Hematopoietic multipotent progenitor cell treated with erythropoietin and hydrocortisone succinate and interleukin-3 and kit ligand, for 4 days (in vitro differentiated cells): ENCODE measurements around the gene HSPB1.
A peak's percentile ranks its signal among the peaks of the same experiment; 100 is the strongest.
"Not testable (repeated sequence)": the region's sequence is repeated elsewhere in the genome, so short reads cannot be mapped to it uniquely, and the experiment has no call there.

Source experiments
- DNase-seq: peaks from one replicate; pipeline ENCODE4 v3.0.0-alpha.2; 2015

HSPB1 gene

GRCh38 chr7:76302347-76303201, at the start of gene HSPB1:
Gene HSPB1 (plus strand): TSS chr7:76302673. CDS start chr7:76302713, 40 bp downstream.
- peak; percentile 91 for DNase-seq

DNA sequence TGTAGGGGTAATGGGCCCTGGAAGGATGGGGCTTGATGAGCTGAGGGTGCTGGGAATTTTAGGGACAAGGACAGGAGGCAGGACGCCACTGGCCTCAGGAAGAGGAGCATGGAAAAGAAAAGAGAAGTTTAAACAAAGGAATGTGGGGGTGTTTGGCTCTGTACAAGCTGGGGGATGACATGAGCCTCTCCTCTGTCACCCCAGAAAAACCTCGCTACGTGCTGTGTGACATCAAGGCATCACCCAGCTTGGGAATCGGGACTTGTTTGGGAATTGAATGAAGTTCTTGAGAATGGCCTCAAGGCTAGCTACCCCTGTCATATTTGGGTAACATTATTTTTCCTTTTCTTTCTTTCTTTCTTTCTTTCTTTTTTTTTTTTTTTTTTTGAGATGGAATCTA, 47.7 kb upstream of the HSPB1 start:
- DNase-seq: no peak

GRCh38 chr7:76257973-76258372, 44.5 kb upstream of the HSPB1 start:
- no peak for DNase-seq

DNA sequence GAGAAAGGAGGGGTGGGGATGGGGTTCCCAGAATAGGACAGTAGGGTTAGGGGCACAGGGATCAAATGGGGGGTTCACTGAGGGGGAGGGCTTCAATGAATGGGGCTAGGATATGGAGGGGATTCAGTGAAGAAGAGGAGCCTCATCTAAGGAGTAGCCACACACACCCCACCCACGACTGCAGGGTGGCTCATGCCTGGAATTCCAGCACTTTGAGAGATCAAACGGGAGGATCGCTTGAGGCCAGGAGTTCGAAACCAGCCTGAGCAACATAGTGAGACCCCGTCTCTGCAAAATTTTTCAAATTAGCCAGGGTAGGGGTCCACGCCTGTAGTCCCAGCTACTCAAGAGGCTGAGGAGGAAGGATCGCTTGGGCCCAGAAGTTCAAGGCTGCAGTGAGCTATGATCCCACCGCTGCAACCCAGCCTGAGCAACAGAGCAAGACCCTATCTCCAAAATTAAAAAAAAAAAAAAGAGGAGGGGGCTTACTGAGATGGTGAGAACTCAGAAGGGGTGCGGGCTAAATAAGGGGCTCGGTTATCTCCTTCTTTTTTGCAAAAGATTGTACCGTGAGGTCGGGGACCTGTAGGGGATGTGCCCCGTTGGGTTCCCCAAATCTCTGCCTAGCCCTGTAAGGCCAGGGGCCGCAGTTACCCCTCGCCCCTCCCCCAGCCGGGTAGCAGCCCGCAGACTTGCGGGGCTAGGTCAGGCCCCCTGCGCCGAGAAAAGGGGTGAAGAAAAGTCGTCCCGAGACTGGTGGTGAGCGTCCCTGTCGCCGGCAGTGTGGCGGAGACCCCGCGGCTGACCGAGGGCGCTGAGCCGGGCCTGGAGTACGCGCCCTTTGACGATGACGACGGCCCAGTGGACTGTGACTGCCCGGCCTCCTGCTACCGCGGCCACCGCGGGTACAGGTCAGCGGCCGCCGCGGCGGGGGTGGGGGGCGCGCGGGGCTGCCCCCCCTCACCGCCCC, 43.1 kb upstream of the HSPB1 start:
- DNase-seq: no peak

DNA sequence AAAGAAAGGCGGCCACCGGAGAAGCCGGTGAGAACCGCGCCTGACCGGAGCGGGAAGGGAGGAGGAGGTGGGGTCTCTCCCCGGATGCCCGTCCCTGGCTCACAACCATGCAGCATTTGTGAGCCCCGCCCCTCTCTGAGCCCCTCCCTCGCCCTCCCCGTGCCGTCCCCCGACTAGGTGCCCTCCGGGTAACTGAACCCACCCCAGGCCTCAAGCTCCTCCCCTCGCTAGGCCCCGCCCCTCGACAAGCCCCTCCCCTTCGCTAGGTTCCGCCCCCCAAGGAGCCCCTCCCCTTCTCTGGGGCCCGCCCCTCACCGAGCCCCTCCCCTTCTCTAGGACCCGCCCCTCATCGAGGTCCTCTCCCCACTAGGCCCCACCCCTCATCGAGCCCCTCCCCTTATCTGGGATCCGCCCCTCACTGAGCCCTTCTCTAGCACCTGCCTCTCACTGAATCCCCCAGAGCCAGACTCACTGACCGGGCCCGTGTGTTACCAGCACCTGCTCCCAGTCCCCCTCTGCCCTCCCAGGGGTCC, 42.2 kb upstream of the HSPB1 start:
- peak; percentile 78 for DNase-seq

DNA sequence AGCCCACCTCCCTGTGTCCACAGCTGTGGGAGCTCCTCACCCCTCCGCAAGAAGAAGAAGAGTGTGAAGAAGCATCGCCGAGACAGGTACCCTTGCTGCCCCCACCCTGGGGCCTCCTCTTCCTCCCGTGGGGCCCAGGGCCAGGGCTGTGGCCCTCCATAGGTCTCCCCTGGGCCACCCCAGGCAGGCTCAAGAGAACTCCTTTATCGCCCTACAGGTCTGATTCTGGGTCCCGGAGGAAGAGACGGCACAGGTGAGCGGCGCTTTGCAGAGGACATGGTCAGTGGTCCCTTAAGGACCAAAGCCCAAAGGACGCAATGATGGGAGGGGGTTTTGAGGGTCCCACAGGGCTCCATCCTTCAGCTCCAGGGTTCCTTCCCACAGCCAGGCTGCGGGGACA, 41.1 kb upstream of the HSPB1 start:
- no peak for DNase-seq

DNA sequence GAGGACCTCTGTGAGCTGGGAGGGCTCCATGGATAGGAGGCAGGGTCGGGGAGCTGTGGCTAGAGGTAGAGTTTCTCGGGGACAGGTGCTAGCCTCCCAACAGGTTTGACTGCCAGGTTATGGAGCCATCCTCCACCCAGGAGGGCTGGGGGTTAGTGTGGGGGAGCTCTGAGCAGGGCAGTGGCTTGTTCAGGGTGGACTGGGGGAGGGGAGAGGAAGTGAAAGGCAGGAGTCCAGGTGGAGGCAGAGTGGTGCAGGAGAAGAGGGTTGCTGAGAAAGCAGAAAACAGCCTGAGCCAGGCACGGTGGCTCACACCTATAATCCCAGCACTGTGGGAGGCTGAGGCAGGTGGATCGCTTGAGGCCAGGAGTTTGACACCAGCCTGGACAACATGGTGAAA, 40.5 kb upstream of the HSPB1 start:
- DNase-seq: no peak

GRCh38 chr7:76262683-76263402, 39.6 kb upstream of the HSPB1 start:
- DNase-seq: peak; percentile 82

DNA sequence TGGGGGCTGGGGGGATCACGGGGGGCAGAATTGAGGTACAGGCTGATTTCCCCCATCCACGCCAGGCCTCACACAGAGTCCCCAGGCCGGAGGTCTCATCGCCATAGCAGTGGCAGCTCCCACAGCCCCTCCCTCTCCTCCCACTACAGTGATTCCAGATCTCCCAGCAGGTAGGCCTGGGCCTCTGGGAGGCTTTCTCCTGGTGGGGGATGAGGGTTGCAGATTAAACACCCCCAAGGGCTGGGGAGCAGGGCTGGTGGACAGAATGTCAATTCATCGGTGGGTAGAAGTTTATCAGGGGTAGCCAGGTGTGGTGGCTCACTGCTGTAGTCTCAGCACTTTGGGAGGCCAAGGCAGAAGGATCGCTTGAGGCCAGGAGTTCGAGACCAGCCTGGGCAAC, 37.2 kb upstream of the HSPB1 start:
- DNase-seq: no peak

DNA sequence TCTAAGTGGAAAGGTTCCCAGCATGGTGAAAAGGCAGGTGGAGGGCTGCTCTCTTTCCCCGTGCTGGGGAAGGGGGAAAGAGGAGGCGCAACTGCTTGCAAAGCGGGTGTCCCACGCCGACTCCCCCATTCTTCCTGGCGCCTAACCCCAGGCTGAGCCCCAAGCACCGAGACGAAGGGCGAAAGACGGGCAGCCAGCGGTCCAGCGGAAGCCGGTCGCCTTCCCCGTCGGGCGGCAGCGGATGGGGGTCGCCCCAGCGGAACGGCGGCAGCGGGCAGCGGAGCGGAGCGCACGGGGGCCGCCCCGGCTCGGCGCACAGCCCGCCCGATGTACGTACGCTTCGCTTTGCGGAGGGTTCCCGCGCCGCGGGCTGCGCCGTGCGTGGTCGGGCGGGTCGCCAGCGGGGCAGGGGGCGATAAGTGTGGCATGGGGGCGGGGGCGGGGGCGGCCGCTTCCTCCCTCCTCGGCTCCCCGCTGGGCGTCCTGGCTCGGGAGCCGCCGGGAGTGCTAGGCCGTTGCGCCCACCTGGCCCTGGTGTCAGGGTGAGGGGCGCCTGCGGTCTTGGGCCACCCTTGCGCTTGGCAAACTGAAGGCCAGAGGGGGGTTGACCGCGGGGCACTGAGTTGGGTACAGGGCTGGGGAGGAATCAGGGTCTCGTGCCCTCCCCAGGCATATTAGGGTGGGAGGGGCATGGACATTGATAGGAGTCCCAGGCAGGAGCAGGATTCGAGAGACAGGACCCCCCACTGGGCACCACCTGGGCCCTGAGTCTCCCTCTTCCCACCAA, 35.2 kb upstream of the HSPB1 start:
- no peak for DNase-seq

DNA sequence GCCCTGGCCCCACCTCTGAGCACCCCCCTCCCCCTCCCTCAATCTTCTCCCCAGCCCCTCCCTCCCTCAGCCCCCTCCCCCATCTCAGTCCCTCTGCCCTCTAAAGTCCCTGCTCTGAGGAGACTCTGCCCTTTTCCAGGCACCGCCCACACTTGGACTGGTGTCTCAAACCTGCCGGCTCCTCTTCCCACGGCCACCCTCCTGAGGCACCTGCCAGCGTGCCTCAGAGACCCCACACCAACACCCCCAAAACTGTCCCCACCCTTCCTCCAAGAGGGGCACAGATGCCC, 34.6 kb upstream of the HSPB1 start:
- no peak for DNase-seq

- no peak for DNase-seq
Measured at GRCh38 chr7:76268376-76268775, 34.1 kb upstream of the HSPB1 start.

- no peak for DNase-seq
Measured at GRCh38 chr7:76269895-76270294, 32.6 kb upstream of the HSPB1 start.

GRCh38 chr7:76271384-76271783, 31.1 kb upstream of the HSPB1 start:
- DNase-seq: not testable (repeated sequence)

GRCh38 chr7:76272142-76272541, 30.3 kb upstream of the HSPB1 start:
- DNase-seq: no peak

- DNase-seq: no peak
Measured at GRCh38 chr7:76272851-76273497, 29.5 kb upstream of the HSPB1 start.

DNA sequence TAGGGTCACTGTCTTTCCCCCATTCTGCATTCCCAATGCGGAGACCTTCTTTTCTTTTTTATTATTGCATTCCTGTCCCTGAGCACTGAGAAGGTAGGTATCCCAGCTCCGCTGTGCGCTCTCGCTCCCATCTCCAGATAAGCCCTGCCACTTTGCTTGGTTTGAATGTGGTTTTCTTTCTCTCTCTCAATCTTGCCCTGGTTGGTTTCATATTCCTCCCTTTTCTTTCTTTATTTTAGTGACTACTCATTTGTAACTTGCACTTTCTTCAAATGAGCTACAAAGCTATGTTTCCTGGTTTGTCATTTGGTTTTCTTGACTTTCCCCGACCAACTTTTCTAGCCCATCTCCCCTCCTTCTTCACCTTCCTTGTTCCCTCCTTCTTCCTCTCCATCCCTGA, 29.0 kb upstream of the HSPB1 start:
- DNase-seq: no peak

GRCh38 chr7:76278540-76278939, 23.9 kb upstream of the HSPB1 start:
- peak; percentile 34 for DNase-seq

DNA sequence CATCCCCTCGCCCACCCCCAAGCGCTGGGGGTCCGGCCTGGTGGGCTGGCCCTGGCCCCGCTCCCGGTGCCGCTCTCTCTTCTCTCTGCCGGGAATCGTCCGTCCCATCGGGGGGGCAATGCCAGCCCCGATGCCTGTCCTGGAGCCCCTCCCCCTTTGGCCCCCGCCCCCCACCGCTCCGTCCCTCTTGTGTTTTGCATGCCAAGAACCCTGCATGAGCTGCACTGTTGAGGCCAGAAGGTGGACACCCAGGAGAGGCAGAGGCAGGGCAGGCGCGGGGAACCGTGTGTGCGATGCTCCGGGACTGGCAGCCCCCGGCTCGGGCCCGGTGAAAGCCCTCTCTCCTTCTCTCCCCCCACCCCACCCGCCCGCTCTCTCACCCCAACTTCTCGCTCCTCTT, 22.1 kb upstream of the HSPB1 start:
- DNase-seq: no peak

DNA sequence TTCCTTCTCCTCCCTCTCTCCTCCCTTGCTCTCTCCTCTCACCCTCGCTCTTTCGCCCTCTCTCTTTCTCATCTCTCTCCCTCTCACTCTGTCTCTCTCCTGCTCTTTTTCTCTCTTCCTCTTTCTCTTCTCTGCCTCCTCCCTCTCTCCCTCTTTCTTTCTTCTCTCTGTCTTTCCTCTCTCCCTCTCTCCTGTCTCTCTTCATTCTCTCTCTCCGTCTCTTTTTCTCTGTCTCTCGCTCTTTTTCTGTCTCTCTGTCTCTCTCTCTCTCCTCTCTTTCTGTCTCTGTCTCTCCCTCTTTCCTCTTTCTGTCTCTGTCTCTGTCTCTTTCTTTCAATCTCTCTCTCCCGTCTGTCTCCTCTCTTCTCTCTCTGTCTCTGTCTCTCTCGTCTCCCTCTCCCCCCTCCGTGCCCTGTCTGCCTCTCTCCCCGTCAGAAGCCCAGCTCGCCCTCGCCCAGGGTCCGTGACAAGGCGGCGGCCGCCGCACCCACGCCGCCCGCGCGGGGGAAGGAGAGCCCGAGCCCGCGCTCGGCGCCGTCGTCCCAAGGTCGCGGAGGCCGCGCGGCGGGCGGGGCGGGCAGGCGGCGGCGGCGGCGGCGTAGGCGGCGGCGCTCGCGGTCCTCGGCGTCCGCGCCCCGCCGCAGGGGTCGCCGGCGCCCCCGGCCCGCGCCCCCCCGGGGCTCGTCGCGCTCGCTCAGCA, 21.3 kb upstream of the HSPB1 start:
- no peak for DNase-seq

GRCh38 chr7:76281706-76282343, 20.6 kb upstream of the HSPB1 start:
- no peak for DNase-seq
